IMR-90 (cell line): ENCODE results near the gene ABHD16A. TPM values are rescaled to one million over a fixed set of nuclear protein-coding genes. Genes with fewer than 3 reads are reported as not detected.

ENCODE experiments used
- ATAC-seq: fragments of 200-7000 bp; cut with Tn5 transposase; 2 replicates; pipeline ENCODE4 v1.9.1; 2020; ENCODE audit warnings: low read depth, mild to moderate bottlenecking, moderate library complexity
- BruUV-seq: library from RNA; stranded (reverse); fragments of 400-500 nt; replicated peaks from 2 replicates; lab custom pipeline; 2021; lab: Mats Ljungman, UMichigan
- CTCF ChIA-PET: fragments of 300-600 bp; formaldehyde crosslinking; extraction: SDS; loops from one replicate; lab custom pipeline; 2021; ENCODE audit warnings: antibody characterized with exemption; lab: Yijun Ruan, JAX
- POLR2A ChIA-PET: fragments of 300-600 bp; sonication (Branson Sonifier 250); formaldehyde crosslinking; loops from one replicate; lab custom pipeline; 2022; ENCODE audit warnings: antibody characterized with exemption; ENCODE audit not compliant: unreplicated experiment; lab: Charles Lee
- DNase-seq: peaks from one replicate; pipeline ENCODE4 v3.0.0; 2013
- H2AFZ ChIP-seq: replicated peaks from 2 replicates; pipeline ENCODE3; 2013; ENCODE audit warnings: low read length, mild to moderate bottlenecking; ENCODE audit not compliant: poor library complexity
- H2AK5ac ChIP-seq: 2 replicates; pipeline ENCODE4 v1.6.1; 2013; ENCODE audit warnings: low read depth, low read length, inconsistent platforms
- H2AK9ac ChIP-seq: replicated peaks from 2 replicates; pipeline ENCODE3; 2013; ENCODE audit warnings: mild to moderate bottlenecking, low read depth, low read length, moderate library complexity; ENCODE audit not compliant: poor library complexity
- H2BK120ac ChIP-seq: 2 replicates; pipeline ENCODE4 v1.6.1; 2013; ENCODE audit warnings: low read depth, low read length, inconsistent platforms
- H2BK15ac ChIP-seq: 3 replicates; pipeline ENCODE4 v1.6.1; 2013; ENCODE audit warnings: low read depth, low read length, inconsistent platforms
- H2BK20ac ChIP-seq: 2 replicates; pipeline ENCODE4 v1.6.1; 2013; ENCODE audit warnings: low read depth, mild to moderate bottlenecking, inconsistent platforms, low read length, moderate library complexity
- H2BK5ac ChIP-seq: 2 replicates; pipeline ENCODE4 v1.6.1; 2013; ENCODE audit warnings: mild to moderate bottlenecking, low read depth, low read length, inconsistent platforms; ENCODE audit not compliant: poor library complexity, severe bottlenecking
- H3K14ac ChIP-seq: replicated peaks from 2 replicates; pipeline ENCODE4 v1.6.1; 2013; ENCODE audit warnings: low read depth, low read length, inconsistent platforms
- H3K18ac ChIP-seq: 2 replicates; pipeline ENCODE4 v1.6.1; 2013; ENCODE audit warnings: low read depth, low read length, control low read depth
- H3K23ac ChIP-seq: 2 replicates; pipeline ENCODE4 v1.6.1; 2013; ENCODE audit warnings: low read depth, low read length, inconsistent platforms
- H3K27ac ChIP-seq: 2 replicates; pipeline ENCODE4 v1.5.1; 2013; ENCODE audit warnings: mild to moderate bottlenecking, control low read depth, low read length; ENCODE audit not compliant: insufficient read depth
- H3K27me3 ChIP-seq: 2 replicates; pipeline ENCODE4 v1.6.1; 2013; ENCODE audit warnings: low read length; ENCODE audit not compliant: control insufficient read depth, insufficient read depth
- H3K36me3 ChIP-seq: 2 replicates; pipeline ENCODE4 v1.6.1; 2013; ENCODE audit warnings: low read length, mixed read lengths; ENCODE audit not compliant: control insufficient read depth, insufficient read depth
- H3K4ac ChIP-seq: 2 replicates; pipeline ENCODE4 v1.6.1; 2013; ENCODE audit warnings: low read depth, low read length, inconsistent platforms
- H3K4me1 ChIP-seq: 2 replicates; pipeline ENCODE4 v1.6.1; 2013; ENCODE audit warnings: low read length, mixed read lengths; ENCODE audit not compliant: control insufficient read depth, insufficient read depth
- H3K4me2 ChIP-seq: 2 replicates; pipeline ENCODE4 v1.6.1; 2013; ENCODE audit warnings: low read depth, mild to moderate bottlenecking, control low read depth, low read length, moderate library complexity
- H3K4me3 ChIP-seq: 2 replicates; pipeline ENCODE4 v1.5.1; 2013; ENCODE audit warnings: low read depth, mild to moderate bottlenecking, control low read depth, low read length, moderate library complexity; ENCODE audit not compliant: insufficient read depth
- H3K56ac ChIP-seq: 2 replicates; pipeline ENCODE4 v1.6.1; 2013; ENCODE audit warnings: low read length, inconsistent platforms; ENCODE audit not compliant: insufficient read depth; ENCODE audit errors: extremely low read depth
- H3K79me1 ChIP-seq, 2 experiments: 2 replicates each; pipeline ENCODE4 v1.6.1; 2013; ENCODE audit warnings: low read length in 2 of 2, inconsistent platforms in 1 of 2, low read depth in 1 of 2
- H3K9ac ChIP-seq: 2 replicates; pipeline ENCODE4 v1.6.1; 2013; ENCODE audit warnings: low read depth, low read length, control low read depth
- H3K9me1 ChIP-seq: 2 replicates; pipeline ENCODE4 v1.6.1; 2013; ENCODE audit warnings: low read length, inconsistent platforms; ENCODE audit not compliant: insufficient read depth
- H3K9me3 ChIP-seq: 2 replicates; pipeline ENCODE4 v1.6.1; 2013; ENCODE audit warnings: low read length; ENCODE audit not compliant: control insufficient read depth, insufficient read depth
- H4K20me1 ChIP-seq: 2 replicates; pipeline ENCODE4 v1.6.1; 2013; ENCODE audit warnings: low read length, inconsistent platforms; ENCODE audit not compliant: insufficient read depth
- H4K5ac ChIP-seq: 2 replicates; pipeline ENCODE4 v1.6.1; 2013; ENCODE audit warnings: mild to moderate bottlenecking, low read depth, low read length, control low read depth
- H4K8ac ChIP-seq, 2 experiments: 2 replicates each; pipeline ENCODE4 v1.6.1; 2013; ENCODE audit warnings: low read depth in 2 of 2, low read length in 2 of 2, control low read depth in 1 of 2, inconsistent platforms in 1 of 2
- H4K91ac ChIP-seq: 2 replicates; pipeline ENCODE4 v1.6.1; 2013; ENCODE audit warnings: low read depth, low read length, inconsistent platforms; ENCODE audit not compliant: insufficient read depth
- BHLHE40 ChIP-seq: fragments of 150-350 bp; IDR thresholded peaks from 2 replicates; pipeline ENCODE4 v1.6.1; 2016; ENCODE audit warnings: mild to moderate bottlenecking, low read depth, low read length
- CEBPB ChIP-seq: IDR thresholded peaks from 2 replicates; pipeline ENCODE4 v1.6.1; 2012; ENCODE audit warnings: low read depth, low read length, improper control_type of control experiment
- CHD1 ChIP-seq: IDR thresholded peaks from 2 replicates; pipeline ENCODE4 v1.6.1; 2012; ENCODE audit warnings: low read depth, low read length, improper control_type of control experiment
- FOS ChIP-seq: fragments of 150-350 bp; IDR thresholded peaks from 2 replicates; pipeline ENCODE4 v1.6.1; 2016; ENCODE audit warnings: low read depth, low read length
- MAFK ChIP-seq: IDR thresholded peaks from 2 replicates; pipeline ENCODE4 v1.6.1; 2012; ENCODE audit warnings: low read depth, low read length, improper control_type of control experiment
- MAZ ChIP-seq: IDR thresholded peaks from 2 replicates; pipeline ENCODE4 v1.6.1; 2012; ENCODE audit warnings: low read depth, mild to moderate bottlenecking, low read length, improper control_type of control experiment, moderate library complexity, borderline replicate concordance
- MXI1 ChIP-seq: IDR thresholded peaks from 2 replicates; pipeline ENCODE4 v1.6.1; 2012; ENCODE audit warnings: low read depth, mild to moderate bottlenecking, low read length, moderate library complexity, borderline replicate concordance
- NFE2L2 ChIP-seq: fragments of 150-350 bp; IDR thresholded peaks from 2 replicates; pipeline ENCODE4 v1.6.1; 2016; ENCODE audit warnings: low read depth, mild to moderate bottlenecking, low read length
- POLR2A ChIP-seq: IDR thresholded peaks from 2 replicates; pipeline ENCODE4 v1.6.1; 2012; ENCODE audit warnings: mild to moderate bottlenecking, low read depth, low read length
- RCOR1 ChIP-seq: IDR thresholded peaks from 2 replicates; pipeline ENCODE4 v1.6.1; 2012; ENCODE audit warnings: mild to moderate bottlenecking, low read length, improper control_type of control experiment; ENCODE audit not compliant: insufficient replicate concordance
- WGBS, 2 experiments: methylation state at CpG; one replicate each; pipeline versions ENCODE4 v1.1.5 to v1.1.7; 2013; ENCODE audit warnings: missing lambda C conversion rate in 2 of 2; ENCODE audit not compliant: insufficient read length in 1 of 2; ENCODE audit errors: extremely low coverage in 2 of 2; 5-methylcytosine and 5-hydroxymethylcytosine counted together
- dilution Hi-C: fragments of 300-500 bp; cut with HindIII; formaldehyde crosslinking; loops from one replicate; pipeline ENCODE4 v1.14.3; 2018; ENCODE audit warnings: low sequenced_read_pairs; ENCODE audit not compliant: unreplicated experiment
- in situ Hi-C: fragments of 300-500 bp; cut with MboI; formaldehyde crosslinking; loops from 3 replicates; pipeline ENCODE4 v1.14.3; 2019; ENCODE audit warnings: low sequenced_read_pairs, inconsistent platforms, mixed read lengths
- intact Hi-C: fragments of 100-400 bp; cut with micrococcal nuclease; formaldehyde crosslinking; loops from 2 replicates; pipeline ENCODE4 v1.10.0; 2022
- polyA plus RNA-seq, 3 experiments: library from polyadenylated mRNA; depleted of rRNA; stranded (reverse); fragments of >200 nt; gene quantifications; 2 replicates each; pipeline ENCODE4 v1.2.3, GENCODE V29; 2012; ENCODE audit warnings: low replicate concordance in 1 of 3
- total RNA-seq: library from RNA; depleted of rRNA; stranded (reverse); fragments of >200 nt; gene quantifications from 2 replicates; pipeline ENCODE4 v1.2.3, GENCODE V29; 2012
- TF ChIP-seq, protein P1 (sequence below): fragments of 150-350 bp; IDR thresholded peaks from 2 replicates; pipeline ENCODE4 v1.6.1; 2016; ENCODE audit warnings: low read depth, mild to moderate bottlenecking, low read length, moderate library complexity, borderline replicate concordance

The ABHD16A gene
- total and polyA plus RNA-seq, 2 of the 4 experiments (the other 2 are of a cell fraction): 31.5 to 35.1 TPM

DNA sequence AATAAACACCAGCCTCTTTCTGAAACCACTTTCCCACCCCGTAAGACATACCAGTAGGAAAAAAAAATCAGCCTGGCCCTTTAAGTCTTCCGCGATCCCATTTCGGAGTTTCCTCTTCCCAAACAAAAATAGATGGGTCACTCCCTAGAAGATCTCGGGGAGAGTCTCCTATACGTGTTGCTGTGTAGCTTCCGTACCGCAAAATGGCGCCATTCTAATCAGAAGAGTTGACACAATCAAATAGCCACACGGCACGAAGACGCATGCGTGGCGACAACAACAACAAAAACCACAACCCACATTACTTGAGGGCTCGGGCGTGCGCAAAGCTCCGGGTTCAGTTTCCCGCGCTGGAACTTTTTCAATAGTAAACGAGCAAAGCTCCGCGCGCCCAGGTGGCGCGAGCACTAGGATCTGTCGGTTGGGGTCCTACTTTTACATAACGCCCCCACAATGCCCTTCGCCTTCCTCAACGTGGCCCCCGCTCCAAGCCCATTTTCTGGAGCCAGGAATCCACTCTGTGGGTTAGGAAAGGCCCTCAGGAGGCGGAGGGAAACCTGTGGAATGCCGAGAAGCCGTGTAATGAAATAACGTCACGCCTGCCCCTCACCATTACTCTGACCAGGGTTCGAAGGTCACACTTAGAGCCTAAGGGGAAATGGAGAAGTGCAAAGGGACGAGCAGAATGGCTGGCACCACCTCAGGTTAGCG, 38.2 kb downstream of the ABHD16A start, which contains the start of gene GPANK1 (continued):
- TF ChIP-seq MAZ: peak; percentile 11; the same call in 1 of the 2 replicates
- TF ChIP-seq FOS: no peak

DNA sequence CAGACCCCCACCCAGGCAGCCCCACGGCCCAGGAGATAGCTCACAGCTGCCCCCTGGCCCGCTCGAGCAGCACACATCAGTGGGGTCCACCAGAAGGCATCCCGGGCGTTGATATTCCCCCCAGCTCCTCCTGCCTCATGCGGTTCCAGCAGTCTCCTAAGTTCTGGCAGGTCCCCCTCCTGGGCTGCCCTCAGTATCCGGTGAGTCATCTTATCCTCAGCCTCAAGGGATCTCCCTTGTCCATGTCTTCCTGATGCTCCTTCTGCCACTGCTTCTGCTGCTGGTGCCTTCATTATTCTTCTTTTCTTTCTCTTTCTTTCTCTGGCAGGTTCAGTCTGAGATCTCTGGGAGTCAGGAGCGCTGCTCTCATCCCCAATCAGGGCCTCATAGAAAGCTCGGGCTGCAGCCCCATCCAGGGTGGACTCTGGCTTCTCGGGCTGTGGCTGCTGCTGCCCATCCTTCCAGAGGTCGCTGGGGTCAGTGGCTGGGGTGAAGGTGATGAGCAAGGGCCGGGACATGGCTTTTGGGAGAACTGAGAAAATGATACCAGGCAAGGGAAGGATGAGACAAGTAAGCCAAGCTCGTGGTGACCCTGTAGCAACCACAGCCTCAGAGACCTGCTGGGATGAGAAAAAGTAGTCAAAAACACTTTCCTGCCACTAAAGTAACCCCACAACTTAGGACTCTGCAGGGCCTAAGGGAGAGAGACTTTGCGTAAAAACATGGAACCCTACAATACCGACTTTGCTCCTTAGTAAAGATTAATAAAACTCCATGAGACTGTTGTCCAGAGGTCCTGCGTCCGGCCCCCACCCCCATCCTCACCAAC, 38.9 kb downstream of the ABHD16A start:
- Histone ChIP-seq H3K9me1 (0 out of 2 replicates have a peak, but pooled peaks cover 3% of the 10 kb centered on the region), H3K14ac (peak overlapping the region; percentile 85), H2AFZ (peak overlapping the region; percentile 90), H3K18ac (peak overlapping the region; percentile 30), H3K4me3 (peak overlapping the region; percentile 74), H3K27me3 (no peaks in the 10 kb centered on the region), H2BK20ac (peak overlapping the region; percentile 65), H2BK5ac (peak overlapping the region; percentile 82), H3K36me3 (peaks cover 25% of the 10 kb centered on the region), H3K4me1 (peaks cover 14% of the 10 kb centered on the region), H3K4ac (peak overlapping the region; percentile 80), H3K4me2 (peak overlapping the region; percentile 74), H4K91ac (peak overlapping the region; percentile 80), H2AK5ac (peak overlapping the region; percentile 84), H2BK15ac (peak overlapping the region; percentile 63; the same call in 2 of the 3 replicates), H4K8ac (peak overlapping the region; percentile 44 to 98), H4K5ac (peak overlapping the region; percentile 45), H4K20me1 (peaks cover 5% of the 10 kb centered on the region), H3K27ac (peak overlapping the region; percentile 80), H2BK120ac (peak overlapping the region; percentile 75), H3K9ac (peak overlapping the region; percentile 67), H3K79me1 (peaks cover 10 to 83% of the 10 kb centered on the region in 2 experiments), H2AK9ac (peak overlapping the region; percentile 99), H3K56ac (peak overlapping the region; percentile 46), H3K23ac (peak overlapping the region; percentile 78), H3K9me3 (no peaks in the 10 kb centered on the region)
- BruUV-seq: TSS peak; percentile 42
- TF ChIP-seq POLR2A (0 out of 2 replicates have a peak, but pooled peaks have one; percentile 32), MXI1 (0 out of 2 replicates have a peak, but pooled peaks have one; percentile 22), BHLHE40 (no peak), MAFK (no peak), NFE2L2 (no peak), CEBPB (no peak), MAZ (peak; percentile 49; the same call in 1 of the 2 replicates), FOS (peak; percentile 72; the same call in 1 of the 2 replicates), RCOR1 (no peak), CHD1 (no peak; the same call in 1 of the 2 replicates)
- TF ChIP-seq, protein P1, sequence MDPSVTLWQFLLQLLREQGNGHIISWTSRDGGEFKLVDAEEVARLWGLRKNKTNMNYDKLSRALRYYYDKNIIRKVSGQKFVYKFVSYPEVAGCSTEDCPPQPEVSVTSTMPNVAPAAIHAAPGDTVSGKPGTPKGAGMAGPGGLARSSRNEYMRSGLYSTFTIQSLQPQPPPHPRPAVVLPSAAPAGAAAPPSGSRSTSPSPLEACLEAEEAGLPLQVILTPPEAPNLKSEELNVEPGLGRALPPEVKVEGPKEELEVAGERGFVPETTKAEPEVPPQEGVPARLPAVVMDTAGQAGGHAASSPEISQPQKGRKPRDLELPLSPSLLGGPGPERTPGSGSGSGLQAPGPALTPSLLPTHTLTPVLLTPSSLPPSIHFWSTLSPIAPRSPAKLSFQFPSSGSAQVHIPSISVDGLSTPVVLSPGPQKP: no peak
- ChIA-PET POLR2A (interaction anchor here (0.7 to 1.4 kb wide), 3 partner anchors 12 to 66 kb away, joined by 3 to 8 read pairs (median 3); partner anchors contain the start of gene BAG6), CTCF (interaction anchor here (0.9 to 1.3 kb wide), 2 partner anchors 11 to 12 kb away, joined by 3 to 5 read pairs; partner anchors contain the start of gene BAG6)
- in situ Hi-C loops: no loop called here
- ATAC-seq (peak; percentile 22), DNase-seq (peak; percentile 89)
- dilution Hi-C loops: no loop called here
- intact Hi-C loops: loop anchor here (2.0 to 5.0 kb wide), 2 partner anchors 117 to 168 kb away; partner anchors contain the start of genes ATP6V1G2 and NFKBIL1
- 7% methylated on average over 9 of the region's 17 CpGs; no CpG with 5 or more reads in 1 of the 2 experiments for whole genome bisulfite sequencing, 2 experiments
